ENCODE data around the gene EVI2B.

GRCh38 chr17:31294820-31295488 lies 18.9 kb downstream of the EVI2B start:
- TF ChIP-seq CTCF (conservative IDR thresholded peaks at IDR 0.05) (no peak), ZFX (IDR thresholded peaks at IDR 0.05) (no peak)

Data from C4-2B (cell line).